ENCODE measurements around the gene CRB2. TPM values are rescaled to one million over a fixed set of nuclear protein-coding genes. Genes with fewer than 3 reads are reported as not detected.

CRB2 gene
- total RNA-seq, 1 donor from 2014 or later = 1.2 TPM

DNA sequence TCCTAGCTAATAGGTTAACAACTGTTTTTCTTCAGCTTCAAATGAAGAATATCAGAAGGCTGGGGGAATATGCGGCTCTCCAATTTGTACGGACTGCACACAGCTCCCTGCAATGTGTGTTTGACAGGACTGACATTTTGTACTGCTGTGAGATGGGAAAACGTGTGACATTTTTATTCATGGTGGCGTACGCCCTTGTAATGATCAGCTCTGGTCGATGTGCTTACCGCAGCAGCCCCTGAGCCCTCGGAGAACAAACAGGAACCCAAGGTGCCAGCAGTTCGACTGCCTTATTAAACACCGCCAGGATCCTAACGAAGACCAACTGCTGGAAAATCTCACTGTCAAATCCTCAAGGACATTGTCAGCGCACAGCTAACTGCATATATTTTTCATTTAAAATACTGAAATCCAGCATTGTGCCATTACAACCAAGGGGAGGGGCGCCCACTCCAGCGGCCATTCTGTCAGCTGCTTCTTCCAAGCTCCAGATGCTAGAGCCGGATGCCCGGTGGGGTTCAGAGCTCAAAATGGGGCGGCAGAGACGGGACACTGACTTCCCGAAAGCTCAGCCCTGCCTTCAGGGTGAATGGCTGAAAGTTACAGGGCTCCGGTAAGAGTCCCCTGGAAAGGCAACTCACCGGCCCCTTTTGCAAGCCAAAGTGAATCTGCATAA lies 66.8 kb downstream of the CRB2 start:
- CTCF ChIA-PET = no interaction called here
- no peak overlapping the region for H3K27ac Mint-ChIP-seq
- DNase-seq (no peak), ATAC-seq (ENCODE audit: low read depth) (no peak)
- peaks cover 17% of the 10 kb centered on the region for H3K4me1 Mint-ChIP-seq
- intact Hi-C loops (cut with micrococcal nuclease) = no loop called here
- H3K36me3 Mint-ChIP-seq (ENCODE audit: low read depth) = peaks cover 30% of the 10 kb centered on the region
- no peaks in the 10 kb centered on the region for H3K27me3 Mint-ChIP-seq
- TF ChIP-seq, protein P1, sequence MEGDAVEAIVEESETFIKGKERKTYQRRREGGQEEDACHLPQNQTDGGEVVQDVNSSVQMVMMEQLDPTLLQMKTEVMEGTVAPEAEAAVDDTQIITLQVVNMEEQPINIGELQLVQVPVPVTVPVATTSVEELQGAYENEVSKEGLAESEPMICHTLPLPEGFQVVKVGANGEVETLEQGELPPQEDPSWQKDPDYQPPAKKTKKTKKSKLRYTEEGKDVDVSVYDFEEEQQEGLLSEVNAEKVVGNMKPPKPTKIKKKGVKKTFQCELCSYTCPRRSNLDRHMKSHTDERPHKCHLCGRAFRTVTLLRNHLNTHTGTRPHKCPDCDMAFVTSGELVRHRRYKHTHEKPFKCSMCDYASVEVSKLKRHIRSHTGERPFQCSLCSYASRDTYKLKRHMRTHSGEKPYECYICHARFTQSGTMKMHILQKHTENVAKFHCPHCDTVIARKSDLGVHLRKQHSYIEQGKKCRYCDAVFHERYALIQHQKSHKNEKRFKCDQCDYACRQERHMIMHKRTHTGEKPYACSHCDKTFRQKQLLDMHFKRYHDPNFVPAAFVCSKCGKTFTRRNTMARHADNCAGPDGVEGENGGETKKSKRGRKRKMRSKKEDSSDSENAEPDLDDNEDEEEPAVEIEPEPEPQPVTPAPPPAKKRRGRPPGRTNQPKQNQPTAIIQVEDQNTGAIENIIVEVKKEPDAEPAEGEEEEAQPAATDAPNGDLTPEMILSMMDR (IDR thresholded peaks at IDR 0.05) = no peak
- H3K9me3 Mint-ChIP-seq = no peaks in the 10 kb centered on the region
- POLR2A ChIA-PET = no interaction called here
- no peak overlapping the region for H3K4me3 Mint-ChIP-seq

- Mint-ChIP-seq H3K27me3 (no peaks in the 10 kb centered on the region), H3K27ac (no peak overlapping the region), H3K36me3 (ENCODE audit: low read depth) (peaks cover 33% of the 10 kb centered on the region), H3K4me3 (no peak overlapping the region), H3K4me1 (peaks cover 18% of the 10 kb centered on the region), H3K9me3 (no peaks in the 10 kb centered on the region)
- ChIA-PET CTCF (no interaction called here), POLR2A (no interaction called here)
- DNase-seq (no peak), ATAC-seq (ENCODE audit: low read depth) (no peak)
- intact Hi-C loops (cut with micrococcal nuclease) = no loop called here
- TF ChIP-seq, protein P1 (IDR thresholded peaks at IDR 0.05) = no peak
These were observed 67.3 kb downstream of the CRB2 start for GRCh38 chr9:123423311-123423640.

DNA sequence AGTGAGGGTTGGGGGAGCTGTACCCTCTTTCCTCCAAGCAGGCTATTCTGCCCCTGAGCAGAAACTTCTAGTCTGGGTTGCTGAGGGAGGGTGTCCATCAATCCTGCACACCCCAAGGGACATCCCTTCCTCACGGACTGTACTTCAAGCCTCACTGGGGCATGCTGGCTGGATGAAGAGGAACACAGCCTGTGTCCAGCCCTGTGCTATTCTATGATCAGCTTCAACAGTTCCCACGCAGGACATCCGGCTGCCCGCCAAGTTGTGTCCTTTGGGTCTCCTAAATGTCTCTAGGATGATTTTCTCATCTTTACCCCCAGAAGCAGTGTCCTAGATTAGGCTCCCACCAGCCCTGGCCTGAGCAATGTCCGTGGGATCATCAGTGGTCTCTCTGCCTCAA lies 68.1 kb downstream of the CRB2 start:
- Mint-ChIP-seq H3K27ac (no peak overlapping the region), H3K4me1 (peaks cover 26% of the 10 kb centered on the region), H3K27me3 (no peaks in the 10 kb centered on the region), H3K9me3 (no peaks in the 10 kb centered on the region), H3K4me3 (no peak overlapping the region), H3K36me3 (ENCODE audit: low read depth) (peaks cover 40% of the 10 kb centered on the region)
- ATAC-seq (ENCODE audit: low read depth) = no peak
- intact Hi-C loops (cut with micrococcal nuclease) = no loop called here
- CTCF ChIA-PET = no interaction called here
- POLR2A ChIA-PET = no interaction called here
- no peak for DNase-seq
- TF ChIP-seq, protein P1 (IDR thresholded peaks at IDR 0.05) = no peak

- Mint-ChIP-seq H3K4me1 (peaks cover 26% of the 10 kb centered on the region), H3K9me3 (no peaks in the 10 kb centered on the region)
- no peak for DNase-seq
These were observed 68.7 kb downstream of the CRB2 start for GRCh38 chr9:123424552-123425225.

GRCh38 chr9:123425261-123425821 lies 69.3 kb downstream of the CRB2 start:
- H3K9me3 Mint-ChIP-seq = no peaks in the 10 kb centered on the region
- CTCF ChIA-PET = no interaction called here
- H3K4me3 Mint-ChIP-seq = no peak overlapping the region
- DNase-seq (no peak), ATAC-seq (ENCODE audit: low read depth) (no peak)
- no peaks in the 10 kb centered on the region for H3K27me3 Mint-ChIP-seq
- peaks cover 41% of the 10 kb centered on the region for H3K36me3 Mint-ChIP-seq (ENCODE audit: low read depth)
- H3K27ac Mint-ChIP-seq = no peak overlapping the region
- TF ChIP-seq, protein P1 (IDR thresholded peaks at IDR 0.05) = no peak
- intact Hi-C loops (cut with micrococcal nuclease) = no loop called here
- H3K4me1 Mint-ChIP-seq = peaks cover 26% of the 10 kb centered on the region
- POLR2A ChIA-PET = no interaction called here

More at GRCh38 chr9:123424552-123425225, 68.7 kb downstream of the CRB2 start:
- TF ChIP-seq, protein P1 (IDR thresholded peaks at IDR 0.05) = no peak
- H3K27ac Mint-ChIP-seq = no peak overlapping the region
- peaks cover 41% of the 10 kb centered on the region for H3K36me3 Mint-ChIP-seq (ENCODE audit: low read depth)
- intact Hi-C loops (cut with micrococcal nuclease) = no loop called here
- ChIA-PET POLR2A (no interaction called here), CTCF (no interaction called here)
- no peak for ATAC-seq (ENCODE audit: low read depth)
- no peak overlapping the region for H3K4me3 Mint-ChIP-seq
- H3K27me3 Mint-ChIP-seq = no peaks in the 10 kb centered on the region

Data from activated B cell treated with CpG ODN at 0.5 μM for 24 hours (primary cell).